H1 (cell line): ENCODE measurements around the gene B3GALT4. TPM values are rescaled to one million over a fixed set of nuclear protein-coding genes. Genes with fewer than 3 reads are reported as not detected.

Experiments used
- CTCF ChIA-PET: fragments of 300-600 bp; sonication (Branson Sonifier 250); formaldehyde crosslinking; loops from one replicate; lab custom pipeline; 2021; ENCODE audit not compliant: partially characterized antibody; lab: Charles Lee
- POLR2A ChIA-PET: fragments of 300-600 bp; sonication (Branson Sonifier 250); formaldehyde crosslinking; loops from one replicate; lab custom pipeline; 2021; ENCODE audit warnings: inconsistent platforms; ENCODE audit not compliant: partially characterized antibody; lab: Charles Lee
- DNase-seq, 2 experiments: peaks; one replicate each; pipeline versions ENCODE4 v3.0.0 to v3.0.0-alpha.2; 2010 to 2022; ENCODE audit warnings: low spot score in 2 of 2, low read depth in 1 of 2, mixed read lengths in 1 of 2
- FAIRE-seq: peaks from 2 replicates; lab custom pipeline; 2011; peaks lifted over from hg19 to GRCh38; lab: Jason Lieb, UNC
- H2AFZ ChIP-seq: 2 replicates; pipeline ENCODE4 v1.8.1; 2012; ENCODE audit warnings: low read length, inconsistent platforms
- H2AK5ac ChIP-seq: 2 replicates; pipeline ENCODE4 v1.6.1; 2013; ENCODE audit warnings: low read depth, low read length
- H2BK120ac ChIP-seq: replicated peaks from 2 replicates; pipeline ENCODE3; 2013; ENCODE audit warnings: low read depth, low read length, inconsistent platforms
- H2BK12ac ChIP-seq: 2 replicates; pipeline ENCODE4 v1.6.1; 2013; ENCODE audit warnings: low read depth, low read length
- H2BK15ac ChIP-seq: 2 replicates; pipeline ENCODE4 v1.6.1; 2013; ENCODE audit warnings: low read length
- H2BK20ac ChIP-seq: 2 replicates; pipeline ENCODE4 v1.6.1; 2013; ENCODE audit warnings: low read length
- H2BK5ac ChIP-seq: 2 replicates; pipeline ENCODE4 v1.6.1; 2013; ENCODE audit warnings: low read depth, low read length
- H3K14ac ChIP-seq: 2 replicates; pipeline ENCODE4 v1.6.1; 2013; ENCODE audit warnings: inconsistent platforms; ENCODE audit not compliant: insufficient read length
- H3K18ac ChIP-seq: 2 replicates; pipeline ENCODE4 v1.6.1; 2013; ENCODE audit warnings: low read length; ENCODE audit errors: extremely low read depth
- H3K23ac ChIP-seq: 2 replicates; pipeline ENCODE4 v1.6.1; 2013; ENCODE audit warnings: inconsistent platforms; ENCODE audit not compliant: insufficient read length
- H3K23me2 ChIP-seq: 2 replicates; pipeline ENCODE4 v1.6.1; 2013; ENCODE audit warnings: low read depth, low read length
- H3K27ac ChIP-seq: 2 replicates; pipeline ENCODE4 v1.6.1; 2011; ENCODE audit warnings: low read depth, low read length, inconsistent platforms
- H3K27me3 ChIP-seq, 4 experiments: replicated peaks in 1 of 4; 1 replicate in 1 of 4; 2 replicates in 3 of 4; pipeline versions ENCODE4 v1.6.1 to v1.8.1; 2011 to 2013; ENCODE audit warnings: low read length in 3 of 4, mild to moderate bottlenecking in 3 of 4, inconsistent platforms in 2 of 4, mixed read lengths in 2 of 4, moderate library complexity in 1 of 4; ENCODE audit not compliant: control insufficient read depth in 3 of 4, insufficient read depth in 3 of 4; ENCODE audit errors: extremely low read depth in 1 of 4
- H3K36me3 ChIP-seq, 4 experiments: 2 replicates each; pipeline versions ENCODE4 v1.6.1 to v1.8.1; 2011 to 2013; ENCODE audit warnings: mild to moderate bottlenecking in 4 of 4, low read length in 3 of 4, moderate library complexity in 2 of 4, control low read depth in 1 of 4, inconsistent platforms in 1 of 4; ENCODE audit not compliant: insufficient read depth in 4 of 4, control insufficient read depth in 2 of 4
- H3K4ac ChIP-seq: replicated peaks from 2 replicates; pipeline ENCODE3; 2013; ENCODE audit warnings: low read length, low read depth, mixed read lengths, inconsistent platforms; ENCODE audit not compliant: insufficient read length
- H3K4me1 ChIP-seq, 4 experiments: replicated peaks in 1 of 4; 1 replicate in 1 of 4; 2 replicates in 3 of 4; pipeline versions ENCODE4 v1.6.1 to v1.8.1; 2011 to 2013; ENCODE audit warnings: low read length in 3 of 4, inconsistent platforms in 2 of 4, mixed read lengths in 1 of 4; ENCODE audit not compliant: insufficient read depth in 4 of 4, control insufficient read depth in 3 of 4
- H3K4me2 ChIP-seq, 2 experiments: 2 replicates each; pipeline versions ENCODE4 v1.6.1 to v1.8.1; 2011 to 2013; ENCODE audit warnings: low read depth in 2 of 2, low read length in 2 of 2, control low read depth in 1 of 2, inconsistent platforms in 1 of 2, mild to moderate bottlenecking in 1 of 2; ENCODE audit not compliant: insufficient read depth in 1 of 2
- H3K4me3 ChIP-seq, 4 experiments: fragments of 200-600, 300-600 bp in 1 of 4; sonication (generic), shearing (Covaris generic), sonication (Bioruptor Twin) in 1 of 4; 2 replicates each; pipeline versions ENCODE4 v1.5.1 to v1.8.1; 2011 to 2016; ENCODE audit warnings: low read length in 4 of 4, low read depth in 3 of 4, control low read depth in 2 of 4, inconsistent platforms in 2 of 4, mild to moderate bottlenecking in 2 of 4, mixed read lengths in 1 of 4, moderate library complexity in 1 of 4; ENCODE audit not compliant: insufficient read depth in 2 of 4; ENCODE audit errors: extremely low read depth in 1 of 4
- H3K56ac ChIP-seq: replicated peaks from 2 replicates; pipeline ENCODE3; 2013; ENCODE audit warnings: low read depth, mild to moderate bottlenecking, mixed read lengths, low read length, inconsistent platforms; ENCODE audit not compliant: insufficient read length
- H3K79me1 ChIP-seq: 2 replicates; pipeline ENCODE4 v1.6.1; 2013; ENCODE audit warnings: low read depth, low read length, control low read depth
- H3K79me2 ChIP-seq, 2 experiments: 2 replicates each; pipeline versions ENCODE4 v1.6.1 to v1.8.1; 2012 to 2013; ENCODE audit warnings: low read length in 2 of 2, mild to moderate bottlenecking in 2 of 2, inconsistent platforms in 1 of 2; ENCODE audit not compliant: insufficient read depth in 2 of 2, control insufficient read depth in 1 of 2
- H3K9ac ChIP-seq, 4 experiments: replicated peaks in 1 of 4; 1 replicate in 1 of 4; 2 replicates in 3 of 4; pipeline versions ENCODE4 v1.6.1 to v1.8.1; 2011 to 2013; ENCODE audit warnings: low read depth in 3 of 4, low read length in 3 of 4, control low read depth in 2 of 4, mild to moderate bottlenecking in 2 of 4, moderate library complexity in 2 of 4, inconsistent platforms in 1 of 4; ENCODE audit errors: extremely low read depth in 1 of 4
- H3K9me3 ChIP-seq, 2 experiments: 2 replicates each; pipeline versions ENCODE4 v1.6.1 to v1.8.1; 2012 to 2013; ENCODE audit warnings: mild to moderate bottlenecking in 2 of 2, moderate library complexity in 2 of 2, control low read depth in 1 of 2, inconsistent platforms in 1 of 2, low read depth in 1 of 2, low read length in 1 of 2, mixed read lengths in 1 of 2; ENCODE audit not compliant: insufficient read depth in 2 of 2
- H4K20me1 ChIP-seq, 2 experiments: replicated peaks in 1 of 2; 2 replicates each; pipeline versions ENCODE3 to v1.8.1; 2011 to 2013; ENCODE audit warnings: inconsistent platforms in 2 of 2, low read length in 2 of 2, mild to moderate bottlenecking in 1 of 2; ENCODE audit not compliant: insufficient read depth in 2 of 2, control insufficient read depth in 1 of 2
- H4K5ac ChIP-seq: 2 replicates; pipeline ENCODE4 v1.6.1; 2013; ENCODE audit warnings: low read length, low read depth, mixed read lengths, inconsistent platforms; ENCODE audit not compliant: insufficient read length
- H4K8ac ChIP-seq: 2 replicates; pipeline ENCODE4 v1.8.0; 2013; ENCODE audit warnings: mild to moderate bottlenecking, moderate library complexity, low read length, inconsistent platforms; ENCODE audit not compliant: insufficient read depth; ENCODE audit errors: extremely low read depth
- H4K91ac ChIP-seq: replicated peaks from 2 replicates; pipeline ENCODE3; 2013; ENCODE audit warnings: low read length, mixed read lengths, inconsistent platforms; ENCODE audit not compliant: insufficient read length
- BACH1 ChIP-seq: IDR thresholded peaks from 2 replicates; pipeline ENCODE4 v1.6.1; 2012; ENCODE audit warnings: low read length, improper control_type of control experiment
- BRCA1 ChIP-seq: IDR thresholded peaks from 2 replicates; pipeline ENCODE4 v1.6.1; 2012; ENCODE audit warnings: low read depth, low read length, improper control_type of control experiment
- GABPA ChIP-seq: IDR thresholded peaks from 2 replicates; pipeline ENCODE4 v1.6.1; 2011; ENCODE audit warnings: mild to moderate bottlenecking, low read length, moderate library complexity, borderline replicate concordance; ENCODE audit not compliant: insufficient read depth
- HDAC2 ChIP-seq, 2 experiments: fragments of 300-600 bp in 1 of 2; sonication (generic) in 1 of 2; IDR thresholded peaks; 2 replicates each; pipeline ENCODE4 v1.6.1; 2011 to 2012; ENCODE audit warnings: low read depth in 2 of 2, low read length in 2 of 2, mild to moderate bottlenecking in 2 of 2, moderate library complexity in 2 of 2, borderline replicate concordance in 1 of 2, inconsistent platforms in 1 of 2
- KDM5A ChIP-seq: fragments of 200-600 bp; IDR thresholded peaks from 2 replicates; pipeline ENCODE4 v1.7.1; 2012; ENCODE audit warnings: mild to moderate bottlenecking, low read length, inconsistent platforms, mixed read lengths
- POU5F1 ChIP-seq: IDR thresholded peaks from 2 replicates; pipeline ENCODE4 v1.6.1; 2011; ENCODE audit warnings: low read depth, mild to moderate bottlenecking, low read length, moderate library complexity
- RNF2 ChIP-seq: fragments of 200-900, 300-1000 bp; sonication (generic); IDR thresholded peaks from 2 replicates; pipeline ENCODE4 v1.7.1; 2016; ENCODE audit warnings: borderline replicate concordance, low read depth, mild to moderate bottlenecking, antibody characterized with exemption, low read length; ENCODE audit not compliant: poor library complexity, severe bottlenecking; ENCODE audit errors: missing control alignments
- SIRT6 ChIP-seq: IDR thresholded peaks from one replicate; pipeline ENCODE4 v1.7.1; 2012; ENCODE audit warnings: low read length, inconsistent platforms
- SP1 ChIP-seq: IDR thresholded peaks from 2 replicates; pipeline ENCODE4 v1.6.1; 2011; ENCODE audit warnings: low read depth, low read length
- SP4 ChIP-seq: IDR thresholded peaks from 2 replicates; pipeline ENCODE4 v1.6.1; 2012; ENCODE audit warnings: low read length, inconsistent platforms
- SUZ12 ChIP-seq: fragments of 200-600 bp; sonication (generic); IDR thresholded peaks from 2 replicates; pipeline ENCODE4 v1.6.1; 2012; ENCODE audit warnings: mild to moderate bottlenecking, inconsistent platforms, low read length, moderate library complexity, mixed read lengths
- USF2 ChIP-seq: IDR thresholded peaks from 2 replicates; pipeline ENCODE4 v1.6.1; 2011; ENCODE audit warnings: low read length, improper control_type of control experiment
- YY1 ChIP-seq: IDR thresholded peaks from 2 replicates; pipeline ENCODE4 v1.6.1; 2011; ENCODE audit warnings: low read depth, mild to moderate bottlenecking, low read length
- ZNF274 ChIP-seq: IDR thresholded peaks from 2 replicates; pipeline ENCODE4 v1.7.0; 2012; ENCODE audit warnings: low read length, borderline replicate concordance; ENCODE audit errors: extremely low read depth
- polyA plus RNA-seq, 7 experiments: library from polyadenylated mRNA; depleted of rRNA in 3 of 7; stranded (reverse) in 5 of 7; unstranded in 2 of 7; fragments of >200 nt in 5 of 7; fragments of 200-250 nt in 2 of 7; gene quantifications; 1 replicate in 5 of 7; 2 replicates in 1 of 7; 4 replicates in 1 of 7; pipeline versions ENCODE4 v1.2.1 to v1.2.3, GENCODE V29; 2011 to 2013; ENCODE audit warnings: missing spikeins in 2 of 7, mixed read lengths in 2 of 7
- total RNA-seq: library from RNA; stranded (reverse); fragmentation: NEBNext Ultra II Directional; extraction: Animal tissue kit (Norgen Biotek cat#: 25700); gene quantifications from 2 replicates; pipeline ENCODE4 v1.2.1, GENCODE V29; 2021

Gene B3GALT4
- total and polyA plus RNA-seq, 2 of the 8 experiments (the other 6 are each of a cell fraction or from before 2014, with no cell fraction given), result 2.2 to 3.0 TPM

GRCh38 chr6:33276581-33276863 is 401 bp upstream of the B3GALT4 start:
- H3K14ac ChIP-seq, result no peak overlapping the region
- H3K4ac ChIP-seq, result no peak overlapping the region
- peak overlapping the region in 3 of 4 experiments; percentile 41 to 59 (median 49); a peak in 5 of 7 replicates for H3K9ac ChIP-seq
- DNase-seq, result no peak
- peaks cover 3 to 35% (median 12%) of the 10 kb centered on the region in 4 experiments for H3K4me1 ChIP-seq
- no peak overlapping the region for H3K56ac ChIP-seq
- no peak overlapping the region for H2AK5ac ChIP-seq
- peaks cover 26 to 35% of the 10 kb centered on the region in 2 experiments for H3K79me2 ChIP-seq
- H3K27me3 ChIP-seq, result no peaks in the 10 kb centered on the region
- no peak overlapping the region for H2BK12ac ChIP-seq
- H3K23me2 ChIP-seq, result peaks cover 22% of the 10 kb centered on the region
- 0 out of 2 replicates have a peak overlapping the region, but pooled peaks have one; percentile 79 for H2BK5ac ChIP-seq
- H2BK120ac ChIP-seq, result no peak overlapping the region
- no peak overlapping the region for H2AFZ ChIP-seq
- no peak overlapping the region; the same call in 1 of the 2 replicates for H3K27ac ChIP-seq
- no peaks in the 10 kb centered on the region for H3K9me3 ChIP-seq
- no peak overlapping the region for H4K91ac ChIP-seq
- H4K20me1 ChIP-seq, result peaks cover 13 to 19% of the 10 kb centered on the region in 2 experiments
- H3K4me2 ChIP-seq, result peak overlapping the region; percentile 86 to 96
- ChIA-PET POLR2A (interaction anchor here (0.6 to 12.0 kb wide), 35 partner anchors 8 to 417 kb away, joined by 3 to 337 read pairs (median 5); partner anchors contain the start of genes CUTA, HSD17B8, PFDN6 and RGL2), CTCF (interaction anchor here (0.6 to 8.0 kb wide), 6 partner anchors 14 to 340 kb away, joined by 3 to 81 read pairs (median 12); partner anchors contain the start of genes PFDN6, RGL2, TAPBP and WDR46)
- H3K23ac ChIP-seq, result no peak overlapping the region
- peak overlapping the region; percentile 52 to 81 (median 59) for H3K4me3 ChIP-seq
- FAIRE-seq, result no peak
- peaks cover 16 to 48% (median 40%) of the 10 kb centered on the region in 4 experiments; a peak in 7 of 8 replicates for H3K36me3 ChIP-seq
- H2BK15ac ChIP-seq, result no peak overlapping the region
- H4K5ac ChIP-seq, result no peak overlapping the region
- H3K18ac ChIP-seq, result no peak overlapping the region
- H3K79me1 ChIP-seq, result peaks cover 6% of the 10 kb centered on the region; the same call in 1 of the 2 replicates
- H4K8ac ChIP-seq, result no peak overlapping the region
- H2BK20ac ChIP-seq, result no peak overlapping the region
- TF ChIP-seq ZNF274 (no peak), BACH1 (no peak), BRCA1 (no peak), USF2 (no peak), SIRT6 (no peak), SP4 (no peak), SP1 (no peak), KDM5A (no peak), POU5F1 (no peak), HDAC2 (IDR thresholded peaks at IDR 0.05; ENCODE audit: borderline replicate concordance in 1 of 2, low read depth in 2 of 2, low read length in 2 of 2) (no peak), YY1 (no peak), RNF2 (no peak), SUZ12 (no peak), GABPA (no peak)
